SK-N-SH treated with all-trans-retinoic acid at 6 μM for 48 hours (cell line): Measurements from ENCODE around the gene ARHGAP28.

Source experiments
- ATAC-seq: fragments of 200-7000 bp; cut with Tn5 transposase; 3 replicates; pipeline ENCODE4 v1.9.1; 2020; ENCODE audit warnings: mild to moderate bottlenecking, moderate library complexity
- ARNTL ChIP-seq: fragments of 450-650 bp; formaldehyde crosslinking; IDR thresholded peaks from 2 replicates; pipeline ENCODE4 v1.5.0; 2020; ENCODE audit warnings: low read depth, mild to moderate bottlenecking, moderate library complexity, borderline replicate concordance
- BACH2 ChIP-seq: fragments of 250-450 bp; sonication (Bioruptor Pico); IDR thresholded peaks from 2 replicates; pipeline ENCODE4 v1.9.0; 2021; ENCODE audit warnings: mild to moderate bottlenecking, borderline replicate concordance
- ESRRG ChIP-seq: fragments of 250-450 bp; sonication (Bioruptor Pico); IDR thresholded peaks from 2 replicates; pipeline ENCODE4 v1.6.1; 2021; ENCODE audit warnings: mild to moderate bottlenecking
- GLIS3 ChIP-seq: fragments of 250-450 bp; sonication (Bioruptor Pico); IDR thresholded peaks from 2 replicates; pipeline ENCODE4 v1.5.0; 2020; ENCODE audit warnings: mild to moderate bottlenecking, moderate library complexity
- ISL1 ChIP-seq: fragments of 250-450 bp; sonication (Bioruptor Pico); IDR thresholded peaks from 2 replicates; pipeline ENCODE4 v2.1.2; 2022; ENCODE audit warnings: mild to moderate bottlenecking, moderate library complexity
- OSR1 ChIP-seq: fragments of 250-450 bp; sonication (Bioruptor Pico); IDR thresholded peaks from 2 replicates; pipeline ENCODE4 v1.8.0; 2022; ENCODE audit warnings: moderate library complexity, mild to moderate bottlenecking, inconsistent platforms
- PPARA ChIP-seq: fragments of 250-450 bp; sonication (Bioruptor Pico); IDR thresholded peaks from 2 replicates; pipeline ENCODE4 v1.5.0; 2020; ENCODE audit warnings: mild to moderate bottlenecking, borderline replicate concordance
- RARB ChIP-seq: fragments of 250-450 bp; sonication (Bioruptor Pico); IDR thresholded peaks from 2 replicates; pipeline ENCODE4 v1.8.0; 2021; ENCODE audit warnings: mild to moderate bottlenecking, moderate library complexity
- SNAI2 ChIP-seq: fragments of 250-450 bp; sonication (Bioruptor Pico); IDR thresholded peaks from 2 replicates; pipeline ENCODE4 v1.5.0; 2020; ENCODE audit warnings: mild to moderate bottlenecking, moderate library complexity
- TCF4 ChIP-seq: fragments of 250-450 bp; sonication (Bioruptor Pico); IDR thresholded peaks from 2 replicates; pipeline ENCODE4 v1.8.0; 2021; ENCODE audit warnings: mild to moderate bottlenecking, moderate library complexity, borderline replicate concordance
- TOX ChIP-seq: fragments of 250-450 bp; sonication (Bioruptor Pico); IDR thresholded peaks from 2 replicates; pipeline ENCODE4 v1.8.0; 2021; ENCODE audit warnings: mild to moderate bottlenecking, moderate library complexity, borderline replicate concordance
- ZC3H10 ChIP-seq: fragments of 250-450 bp; sonication (Bioruptor Pico); IDR thresholded peaks from 2 replicates; pipeline ENCODE4 v1.5.1; 2021; ENCODE audit warnings: mild to moderate bottlenecking, moderate library complexity
- ZFP3 ChIP-seq: fragments of 250-450 bp; sonication (Bioruptor Pico); IDR thresholded peaks from 2 replicates; pipeline ENCODE4 v1.5.0; 2020; ENCODE audit warnings: mild to moderate bottlenecking, moderate library complexity
- ZFP30 ChIP-seq: fragments of 450-650 bp; formaldehyde crosslinking; IDR thresholded peaks from 2 replicates; pipeline ENCODE4 v1.5.0; 2022; ENCODE audit warnings: mild to moderate bottlenecking, moderate library complexity
- ZNF70 ChIP-seq: fragments of 450-650 bp; formaldehyde crosslinking; IDR thresholded peaks from 2 replicates; pipeline ENCODE4 v1.5.0; 2020; ENCODE audit warnings: mild to moderate bottlenecking, moderate library complexity
- ZNF8 ChIP-seq: fragments of 450-650 bp; formaldehyde crosslinking; IDR thresholded peaks from 2 replicates; pipeline ENCODE4 v1.5.0; 2020; ENCODE audit warnings: mild to moderate bottlenecking, moderate library complexity
- TF ChIP-seq, protein P1 (sequence below): fragments of 250-450 bp; sonication (Bioruptor Pico); IDR thresholded peaks from 2 replicates; pipeline ENCODE4 v1.5.1; 2020; ENCODE audit warnings: low read depth, mild to moderate bottlenecking, moderate library complexity
- TF ChIP-seq, protein P2 (sequence below): fragments of 250-450 bp; sonication (Bioruptor Pico); IDR thresholded peaks from 2 replicates; pipeline ENCODE4 v1.8.0; 2020; ENCODE audit warnings: mild to moderate bottlenecking, moderate library complexity, borderline replicate concordance
- TF ChIP-seq, protein P3 (sequence below): fragments of 250-450 bp; sonication (Bioruptor Pico); IDR thresholded peaks from 2 replicates; pipeline ENCODE4 v1.5.0; 2020; ENCODE audit warnings: mild to moderate bottlenecking, moderate library complexity
- TF ChIP-seq, protein P4 (sequence below): fragments of 250-450 bp; sonication (Bioruptor Pico); IDR thresholded peaks from 2 replicates; pipeline ENCODE4 v1.8.0; 2021; ENCODE audit warnings: low read depth, mild to moderate bottlenecking, moderate library complexity, borderline replicate concordance
- TF ChIP-seq, protein P5 (sequence below): fragments of 250-450 bp; sonication (Bioruptor Pico); IDR thresholded peaks from 2 replicates; pipeline ENCODE4 v1.5.1; 2021; ENCODE audit warnings: mild to moderate bottlenecking, moderate library complexity

ARHGAP28 gene

DNA sequence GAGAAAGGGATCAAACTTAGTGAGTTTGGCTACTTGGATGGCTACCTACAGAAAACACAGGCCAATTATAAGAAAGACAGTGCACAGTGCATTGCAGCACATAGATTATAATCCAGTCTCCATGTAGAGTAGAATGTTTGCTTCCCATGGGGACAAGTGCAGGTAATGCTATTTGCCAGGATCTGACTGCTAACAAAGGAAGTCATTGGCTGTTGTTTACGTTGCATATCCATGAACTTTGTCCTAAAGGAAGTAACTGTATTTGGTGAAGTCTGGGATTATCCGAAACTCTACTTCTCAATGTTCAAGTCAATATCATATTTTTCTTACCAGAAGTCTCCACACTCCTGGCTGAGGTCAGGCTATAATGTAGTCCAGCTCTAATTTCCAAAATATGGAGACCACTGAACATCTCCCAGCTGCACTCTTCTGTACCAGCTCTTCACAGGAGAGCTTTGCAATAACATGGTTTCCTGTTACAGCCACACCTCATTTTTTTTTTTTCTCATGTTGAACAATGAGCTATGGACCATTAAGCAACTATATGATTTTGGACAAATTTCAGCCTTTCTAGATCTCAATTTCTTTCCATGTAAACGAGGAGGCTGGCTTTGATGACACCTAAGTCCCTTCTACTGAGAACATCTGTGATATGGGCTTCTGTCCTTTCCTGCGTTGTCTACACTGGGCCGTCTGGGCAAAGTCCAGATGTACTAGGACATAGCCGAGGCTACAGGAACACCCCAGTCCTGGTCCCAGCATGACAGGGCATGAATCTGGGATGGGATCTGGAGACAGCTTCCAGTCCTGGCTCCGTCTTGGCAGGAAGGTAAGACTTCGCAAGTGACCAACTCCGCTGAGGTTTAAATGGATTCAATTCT is 233.3 kb downstream of the ARHGAP28 start:
- ATAC-seq = no peak
- TF ChIP-seq ESRRG (no peak), ZFP3 (CRISPR knock-in tag) (no peak), ZNF8 (CRISPR knock-in tag) (no peak), ZFP30 (CRISPR knock-in tag) (no peak), ARNTL (CRISPR knock-in tag) (no peak), SNAI2 (CRISPR knock-in tag) (no peak), BACH2 (CRISPR knock-in tag) (no peak), GLIS3 (CRISPR knock-in tag) (no peak), TCF4 (CRISPR knock-in tag) (no peak), ZC3H10 (CRISPR knock-in tag) (no peak), ZNF70 (CRISPR knock-in tag) (no peak), PPARA (CRISPR knock-in tag) (no peak), ISL1 (CRISPR knock-in tag) (no peak)
- TF ChIP-seq, protein P1, sequence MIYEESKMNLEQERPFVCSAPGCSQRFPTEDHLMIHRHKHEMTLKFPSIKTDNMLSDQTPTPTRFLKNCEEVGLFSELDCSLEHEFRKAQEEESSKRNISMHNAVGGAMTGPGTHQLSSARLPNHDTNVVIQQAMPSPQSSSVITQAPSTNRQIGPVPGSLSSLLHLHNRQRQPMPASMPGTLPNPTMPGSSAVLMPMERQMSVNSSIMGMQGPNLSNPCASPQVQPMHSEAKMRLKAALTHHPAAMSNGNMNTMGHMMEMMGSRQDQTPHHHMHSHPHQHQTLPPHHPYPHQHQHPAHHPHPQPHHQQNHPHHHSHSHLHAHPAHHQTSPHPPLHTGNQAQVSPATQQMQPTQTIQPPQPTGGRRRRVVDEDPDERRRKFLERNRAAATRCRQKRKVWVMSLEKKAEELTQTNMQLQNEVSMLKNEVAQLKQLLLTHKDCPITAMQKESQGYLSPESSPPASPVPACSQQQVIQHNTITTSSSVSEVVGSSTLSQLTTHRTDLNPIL (CRISPR knock-in tag) = no peak

DNA sequence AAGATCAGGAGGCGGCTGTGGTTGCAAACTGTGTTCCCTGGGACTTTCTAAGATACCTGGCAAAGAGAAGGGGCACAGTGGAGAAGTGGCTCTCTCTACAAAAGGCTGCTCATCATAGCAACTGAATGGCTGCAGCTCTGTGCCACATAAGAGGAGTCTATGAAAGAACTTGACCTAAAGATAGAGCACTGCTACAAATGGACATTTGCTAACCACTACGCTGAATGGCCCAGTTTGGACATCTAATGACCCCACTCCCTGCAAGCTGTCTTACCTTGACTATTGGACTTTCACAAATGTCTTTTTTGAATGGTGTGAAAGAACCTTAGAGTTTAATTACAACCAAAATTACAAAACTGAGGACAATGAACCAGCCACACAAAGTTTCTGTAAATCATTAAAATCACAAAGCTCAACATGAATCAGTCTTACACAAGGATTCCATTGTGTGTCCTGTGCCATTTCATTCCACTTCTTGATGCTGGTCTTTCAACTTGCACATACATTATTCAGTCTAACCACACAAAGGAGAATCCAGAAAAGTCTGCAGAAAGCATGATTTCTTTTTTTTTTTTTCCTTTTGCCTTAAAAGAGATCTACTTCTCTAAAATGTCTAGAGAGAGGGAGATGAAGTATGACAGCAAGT is 234.1 kb downstream of the ARHGAP28 start:
- no peak for ATAC-seq
- TF ChIP-seq RARB (no peak), ZNF8 (CRISPR knock-in tag) (no peak), SNAI2 (CRISPR knock-in tag) (no peak), ARNTL (CRISPR knock-in tag) (no peak), ESRRG (no peak), TOX (CRISPR knock-in tag) (no peak), OSR1 (CRISPR knock-in tag) (no peak), TCF4 (CRISPR knock-in tag) (no peak), ZFP3 (CRISPR knock-in tag) (no peak), BACH2 (CRISPR knock-in tag) (no peak), ISL1 (CRISPR knock-in tag) (no peak), ZFP30 (CRISPR knock-in tag) (no peak)
- TF ChIP-seq, protein P2, sequence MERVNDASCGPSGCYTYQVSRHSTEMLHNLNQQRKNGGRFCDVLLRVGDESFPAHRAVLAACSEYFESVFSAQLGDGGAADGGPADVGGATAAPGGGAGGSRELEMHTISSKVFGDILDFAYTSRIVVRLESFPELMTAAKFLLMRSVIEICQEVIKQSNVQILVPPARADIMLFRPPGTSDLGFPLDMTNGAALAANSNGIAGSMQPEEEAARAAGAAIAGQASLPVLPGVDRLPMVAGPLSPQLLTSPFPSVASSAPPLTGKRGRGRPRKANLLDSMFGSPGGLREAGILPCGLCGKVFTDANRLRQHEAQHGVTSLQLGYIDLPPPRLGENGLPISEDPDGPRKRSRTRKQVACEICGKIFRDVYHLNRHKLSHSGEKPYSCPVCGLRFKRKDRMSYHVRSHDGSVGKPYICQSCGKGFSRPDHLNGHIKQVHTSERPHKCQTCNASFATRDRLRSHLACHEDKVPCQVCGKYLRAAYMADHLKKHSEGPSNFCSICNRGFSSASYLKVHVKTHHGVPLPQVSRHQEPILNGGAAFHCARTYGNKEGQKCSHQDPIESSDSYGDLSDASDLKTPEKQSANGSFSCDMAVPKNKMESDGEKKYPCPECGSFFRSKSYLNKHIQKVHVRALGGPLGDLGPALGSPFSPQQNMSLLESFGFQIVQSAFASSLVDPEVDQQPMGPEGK = no peak
- TF ChIP-seq, protein P3, sequence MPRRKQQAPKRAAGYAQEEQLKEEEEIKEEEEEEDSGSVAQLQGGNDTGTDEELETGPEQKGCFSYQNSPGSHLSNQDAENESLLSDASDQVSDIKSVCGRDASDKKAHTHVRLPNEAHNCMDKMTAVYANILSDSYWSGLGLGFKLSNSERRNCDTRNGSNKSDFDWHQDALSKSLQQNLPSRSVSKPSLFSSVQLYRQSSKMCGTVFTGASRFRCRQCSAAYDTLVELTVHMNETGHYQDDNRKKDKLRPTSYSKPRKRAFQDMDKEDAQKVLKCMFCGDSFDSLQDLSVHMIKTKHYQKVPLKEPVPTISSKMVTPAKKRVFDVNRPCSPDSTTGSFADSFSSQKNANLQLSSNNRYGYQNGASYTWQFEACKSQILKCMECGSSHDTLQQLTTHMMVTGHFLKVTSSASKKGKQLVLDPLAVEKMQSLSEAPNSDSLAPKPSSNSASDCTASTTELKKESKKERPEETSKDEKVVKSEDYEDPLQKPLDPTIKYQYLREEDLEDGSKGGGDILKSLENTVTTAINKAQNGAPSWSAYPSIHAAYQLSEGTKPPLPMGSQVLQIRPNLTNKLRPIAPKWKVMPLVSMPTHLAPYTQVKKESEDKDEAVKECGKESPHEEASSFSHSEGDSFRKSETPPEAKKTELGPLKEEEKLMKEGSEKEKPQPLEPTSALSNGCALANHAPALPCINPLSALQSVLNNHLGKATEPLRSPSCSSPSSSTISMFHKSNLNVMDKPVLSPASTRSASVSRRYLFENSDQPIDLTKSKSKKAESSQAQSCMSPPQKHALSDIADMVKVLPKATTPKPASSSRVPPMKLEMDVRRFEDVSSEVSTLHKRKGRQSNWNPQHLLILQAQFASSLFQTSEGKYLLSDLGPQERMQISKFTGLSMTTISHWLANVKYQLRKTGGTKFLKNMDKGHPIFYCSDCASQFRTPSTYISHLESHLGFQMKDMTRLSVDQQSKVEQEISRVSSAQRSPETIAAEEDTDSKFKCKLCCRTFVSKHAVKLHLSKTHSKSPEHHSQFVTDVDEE (CRISPR knock-in tag) = no peak
- TF ChIP-seq, protein P4, sequence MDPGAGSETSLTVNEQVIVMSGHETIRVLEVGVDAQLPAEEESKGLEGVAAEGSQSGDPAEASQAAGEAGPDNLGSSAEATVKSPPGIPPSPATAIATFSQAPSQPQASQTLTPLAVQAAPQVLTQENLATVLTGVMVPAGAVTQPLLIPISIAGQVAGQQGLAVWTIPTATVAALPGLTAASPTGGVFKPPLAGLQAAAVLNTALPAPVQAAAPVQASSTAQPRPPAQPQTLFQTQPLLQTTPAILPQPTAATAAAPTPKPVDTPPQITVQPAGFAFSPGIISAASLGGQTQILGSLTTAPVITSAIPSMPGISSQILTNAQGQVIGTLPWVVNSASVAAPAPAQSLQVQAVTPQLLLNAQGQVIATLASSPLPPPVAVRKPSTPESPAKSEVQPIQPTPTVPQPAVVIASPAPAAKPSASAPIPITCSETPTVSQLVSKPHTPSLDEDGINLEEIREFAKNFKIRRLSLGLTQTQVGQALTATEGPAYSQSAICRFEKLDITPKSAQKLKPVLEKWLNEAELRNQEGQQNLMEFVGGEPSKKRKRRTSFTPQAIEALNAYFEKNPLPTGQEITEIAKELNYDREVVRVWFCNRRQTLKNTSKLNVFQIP = no peak
- TF ChIP-seq, protein P1 (CRISPR knock-in tag) = no peak
- TF ChIP-seq, protein P5, sequence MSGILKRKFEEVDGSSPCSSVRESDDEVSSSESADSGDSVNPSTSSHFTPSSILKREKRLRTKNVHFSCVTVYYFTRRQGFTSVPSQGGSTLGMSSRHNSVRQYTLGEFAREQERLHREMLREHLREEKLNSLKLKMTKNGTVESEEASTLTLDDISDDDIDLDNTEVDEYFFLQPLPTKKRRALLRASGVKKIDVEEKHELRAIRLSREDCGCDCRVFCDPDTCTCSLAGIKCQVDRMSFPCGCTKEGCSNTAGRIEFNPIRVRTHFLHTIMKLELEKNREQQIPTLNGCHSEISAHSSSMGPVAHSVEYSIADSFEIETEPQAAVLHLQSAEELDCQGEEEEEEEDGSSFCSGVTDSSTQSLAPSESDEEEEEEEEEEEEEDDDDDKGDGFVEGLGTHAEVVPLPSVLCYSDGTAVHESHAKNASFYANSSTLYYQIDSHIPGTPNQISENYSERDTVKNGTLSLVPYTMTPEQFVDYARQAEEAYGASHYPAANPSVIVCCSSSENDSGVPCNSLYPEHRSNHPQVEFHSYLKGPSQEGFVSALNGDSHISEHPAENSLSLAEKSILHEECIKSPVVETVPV (CRISPR knock-in tag) = no peak
- TF ChIP-seq, all 23 proteins: peak for 0
